GM21390 (cell line): ENCODE data around the gene CLEC18C.
"Not testable (repeated sequence)": the region's sequence is repeated elsewhere in the genome, so short reads cannot be mapped to it uniquely, and the experiment has no call there.

Source experiments
- ATAC-seq: cut with Tn5 transposase; IDR thresholded peaks from one replicate; pipeline ENCODE4 v1.9.1; 2021; ENCODE audit not compliant: unreplicated experiment

Gene CLEC18C

DNA sequence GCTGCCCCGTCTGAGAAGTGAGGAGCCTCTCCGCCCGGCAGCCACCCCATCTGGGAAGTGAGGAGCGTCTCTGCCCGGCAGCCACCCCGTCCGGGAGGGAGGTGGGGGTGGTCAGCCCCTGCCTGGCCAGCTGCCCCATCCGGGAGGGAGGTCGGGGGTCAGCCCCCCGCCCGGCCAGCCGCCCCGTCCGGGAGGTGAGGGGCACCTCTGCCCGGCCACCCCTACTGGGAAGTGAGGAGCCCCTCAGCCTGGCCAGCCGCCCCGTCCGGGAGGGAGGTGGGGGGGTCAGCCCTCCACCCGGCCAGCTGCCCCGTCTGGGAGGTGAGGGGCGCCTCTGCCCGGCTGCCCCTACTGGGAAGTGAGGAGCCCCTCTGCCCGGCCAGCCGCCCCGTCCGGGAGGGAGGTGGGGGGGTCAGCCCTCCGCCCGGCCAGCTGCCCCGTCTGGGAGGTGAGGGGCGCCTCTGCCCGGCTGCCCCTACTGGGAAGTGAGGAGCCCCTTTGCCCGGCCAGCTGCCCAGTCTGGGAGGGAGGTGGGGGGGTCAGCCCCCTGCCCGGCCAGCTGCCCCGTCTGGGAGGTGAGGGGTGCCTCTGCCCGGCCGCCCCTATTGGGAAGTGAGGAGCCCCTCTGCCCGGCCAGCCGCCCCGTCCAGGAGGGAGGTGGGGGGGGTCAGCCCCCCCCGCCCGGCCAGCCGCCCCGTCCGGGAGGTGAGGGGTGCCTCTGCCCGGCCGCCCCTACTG lies 31.2 kb downstream of the CLEC18C start:
- ATAC-seq, result not testable (repeated sequence)

DNA sequence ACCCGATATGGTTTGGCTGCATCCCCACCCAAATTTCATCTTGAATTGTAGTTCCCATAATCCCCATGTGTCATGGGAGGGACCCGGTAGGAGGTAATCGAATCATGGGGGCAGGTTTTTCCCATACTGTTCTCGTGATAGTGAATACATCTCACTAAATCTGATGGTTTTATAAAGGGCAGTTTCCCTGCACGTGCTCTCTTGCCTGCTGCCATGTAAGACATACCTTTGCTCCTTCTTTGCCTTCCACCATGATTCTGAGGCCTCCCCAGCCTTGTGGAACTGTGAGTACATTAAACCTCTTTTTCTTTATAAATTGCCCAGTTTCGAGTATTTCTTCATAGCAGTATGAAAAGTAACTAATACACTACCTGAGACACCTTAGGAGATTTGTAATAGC lies 32.8 kb downstream of the CLEC18C start:
- ATAC-seq, result not testable (repeated sequence)

DNA sequence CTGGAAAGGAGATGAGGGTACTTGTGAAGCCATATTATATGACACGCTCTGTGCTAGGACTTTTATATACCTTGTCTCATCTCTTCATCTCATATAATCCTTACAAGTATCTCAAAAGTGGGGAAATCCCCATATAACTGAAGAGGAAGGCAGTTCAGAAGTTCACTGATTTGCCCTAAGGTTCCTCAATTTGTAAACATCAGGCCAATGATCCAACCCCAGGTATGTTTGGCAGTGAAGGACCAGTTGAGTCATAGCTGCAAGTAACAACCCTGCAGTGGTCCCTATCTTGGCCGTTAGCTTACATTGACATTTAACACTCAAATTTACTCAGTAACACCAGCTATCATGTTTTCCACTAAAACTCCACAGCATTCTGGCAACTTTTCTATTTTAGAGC lies 45.0 kb downstream of the CLEC18C start:
- ATAC-seq, result not testable (repeated sequence)

- not testable (repeated sequence) for ATAC-seq
Observed at GRCh38 chr16:70222574-70222973, 49.0 kb downstream of the CLEC18C start.

DNA sequence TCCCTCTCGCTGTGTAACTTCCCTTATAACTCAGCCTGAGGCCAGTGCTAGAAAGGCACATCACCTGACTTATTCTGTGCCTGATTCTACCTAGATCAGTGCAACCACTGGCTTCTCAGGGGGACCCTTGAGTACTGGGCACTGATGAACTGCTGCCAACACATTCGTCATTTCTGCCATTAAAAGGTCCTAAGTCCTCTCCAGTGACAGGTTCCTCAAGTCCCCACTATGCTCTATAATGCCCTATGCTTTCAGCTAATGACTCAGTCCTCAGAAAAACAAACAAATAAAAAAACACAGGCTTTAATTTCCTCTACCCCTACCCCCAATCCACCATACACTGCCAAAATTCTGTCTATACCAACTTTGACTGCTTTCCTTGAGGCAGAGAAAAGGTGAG lies 49.6 kb downstream of the CLEC18C start:
- not testable (repeated sequence) for ATAC-seq

GRCh38 chr16:70223971-70224513 lies 50.5 kb downstream of the CLEC18C start:
- ATAC-seq, result not testable (repeated sequence)

DNA sequence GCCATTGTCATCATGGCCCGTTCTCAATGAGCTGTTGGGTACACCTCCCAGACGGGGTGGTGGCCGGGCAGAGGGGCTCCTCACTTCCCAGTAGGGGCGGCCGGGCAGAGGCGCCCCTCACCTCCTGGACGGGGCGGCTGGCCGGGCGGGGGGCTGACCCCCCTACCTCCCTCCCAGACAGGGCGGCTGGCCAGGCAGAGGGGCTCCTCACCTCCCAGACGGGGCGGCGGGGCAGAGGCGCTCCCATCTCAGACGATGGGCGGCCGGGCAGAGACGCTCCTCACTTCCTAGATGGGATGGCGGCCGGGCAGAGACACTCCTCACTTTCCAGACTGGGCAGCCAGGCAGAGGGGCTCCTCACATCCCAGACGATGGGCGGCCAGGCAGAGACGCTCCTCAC lies 51.1 kb downstream of the CLEC18C start:
- not testable (repeated sequence) for ATAC-seq

DNA sequence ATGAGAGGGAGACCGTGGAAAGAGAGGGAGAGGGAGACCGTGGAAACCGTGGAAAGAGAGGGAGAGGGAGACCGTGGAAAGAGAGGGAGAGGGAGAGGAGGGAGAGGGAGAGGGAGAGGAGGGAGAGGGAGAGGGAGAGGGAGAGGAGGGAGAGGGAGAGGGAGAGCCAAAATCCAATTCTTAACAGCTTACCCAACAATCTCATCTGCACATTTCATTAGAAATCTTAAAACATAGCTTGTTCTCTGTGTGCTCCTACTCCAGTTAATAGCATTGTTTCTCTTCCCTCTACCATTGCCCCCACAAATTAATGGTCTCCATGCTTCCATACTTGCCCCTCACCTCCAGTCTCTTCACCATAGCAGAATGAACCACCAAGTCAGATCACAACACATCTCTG lies 51.8 kb downstream of the CLEC18C start:
- ATAC-seq, result not testable (repeated sequence)

GRCh38 chr16:70226024-70226423 lies 52.4 kb downstream of the CLEC18C start:
- not testable (repeated sequence) for ATAC-seq

GRCh38 chr16:70231831-70232230 lies 58.2 kb downstream of the CLEC18C start:
- not testable (repeated sequence) for ATAC-seq
